Heart right ventricle (tissue), 16 donors: ENCODE results near the gene NIPA2. TPM values are rescaled to one million over a fixed set of nuclear protein-coding genes. Genes with fewer than 3 reads are reported as not detected.

ENCODE experiments used
- ATAC-seq, 8 donors: fragments of 200-7000 bp; cut with Tn5 transposase; one replicate each; pipeline ENCODE4 v1.9.1; 2020; ENCODE audit warnings: mild to moderate bottlenecking in 8 of 8, moderate library complexity in 8 of 8, moderate number of reproducible peaks in 1 of 8
- DNase-seq, 2 donors: peaks; one replicate each; pipeline ENCODE4 v3.0.0-alpha.2; 2020
- H3K27ac ChIP-seq, 10 donors: fragments of 200-600 bp; sonication (generic) in 2 of 10; one replicate each; pipeline versions ENCODE4 v1.5.0 to v1.8.0; 2020 to 2022; ENCODE audit warnings: mild to moderate bottlenecking in 3 of 10
- H3K27me3 ChIP-seq, 7 donors: fragments of 200-600 bp; one replicate each; pipeline ENCODE4 v1.8.0; 2021 to 2022; ENCODE audit warnings: mild to moderate bottlenecking in 2 of 7
- H3K36me3 ChIP-seq, 9 donors: fragments of 200-600 bp; sonication (generic) in 1 of 9; one replicate each; pipeline versions ENCODE4 v1.5.0 to v1.8.0; 2020 to 2022; ENCODE audit warnings: mild to moderate bottlenecking in 2 of 9
- H3K4me1 ChIP-seq, 9 donors: fragments of 200-600 bp; sonication (generic) in 1 of 9; one replicate each; pipeline versions ENCODE4 v1.5.0 to v1.8.0; 2020 to 2022; ENCODE audit warnings: mild to moderate bottlenecking in 4 of 9
- H3K4me3 ChIP-seq, 10 donors: fragments of 200-600 bp; sonication (generic) in 2 of 10; one replicate each; pipeline versions ENCODE4 v1.5.0 to v1.8.0; 2020 to 2022; ENCODE audit warnings: mild to moderate bottlenecking in 7 of 10, moderate library complexity in 2 of 10
- H3K9me3 ChIP-seq, 11 donors: fragments of 200-600 bp in 10 of 11; sonication (generic) in 2 of 11; one replicate each; pipeline versions ENCODE4 v1.5.0 to v1.8.0; 2013 to 2022; ENCODE audit warnings: mild to moderate bottlenecking in 2 of 11, control low read depth in 1 of 11, moderate library complexity in 1 of 11
- WGBS, 2 donors: extraction: QIAGEN DNeasy Blood & Tissue Kit; methylation state at CpG; one replicate each; pipeline ENCODE4 v1.1.7; 2013; ENCODE audit warnings: inconsistent platforms in 1 of 2; 5-methylcytosine and 5-hydroxymethylcytosine counted together
- intact Hi-C, 10 donors: fragments of 100-400 bp; cut with DNase I; formaldehyde crosslinking; loops; one replicate each; pipeline versions ENCODE4 v1.11.1 to v1.14.2; 2022
- polyA plus RNA-seq, 2 donors: library from polyadenylated mRNA; stranded (reverse); fragments of 200-250 nt; gene quantifications; one replicate each; pipeline ENCODE4 v1.2.3, GENCODE V29; 2013
- total RNA-seq, 10 donors: library from RNA; stranded (reverse); fragmentation: NEBNext Ultra II Directional in 3 of 10; extraction: Animal tissue kit (Norgen Biotek cat#: 25700) in 3 of 10; gene quantifications; one replicate each; pipeline versions ENCODE4 v1.2.1 to v1.2.4, GENCODE V29; 2021 to 2023
- TF ChIP-seq, protein P1 (sequence below), 9 donors: fragments of 200-600 bp; sonication (generic) in 2 of 9; IDR thresholded peaks; one replicate each; pipeline versions ENCODE4 v1.5.0 to v1.8.0; 2021 to 2022; ENCODE audit warnings: antibody characterized with exemption in 9 of 9, mild to moderate bottlenecking in 5 of 9, moderate library complexity in 1 of 9
- donor health status: Arrhythmogenic right ventricular cardiomyopathy.
- donor health status: ischemic (EF 13 %, LVEDD 7.1; RV severe dilation, severe dysfunction).
- donor health status: healthy with polysubstance abuse.
- donor health status: DM: no; HTN: yes; CAD: no.
- donor health status: DM: no; HTN: no; CAD: no.
- donor health status: ischemic (EF 25% LVEDD 6.9; RV normal size, moderate dysfunction).
- donor health status: ischemic (EF 25% LVEDD 5.7; RV mildly dilated, moderate dysfunction).
- donor health status: healthy.
- donor health status: DM: yes; HTN: yes; CAD: no.
- donor health status: Ischemic cardiomyopathy.
- donor health status: ischemic (EF 35%, LVEDD 5.7; RV mildly dilated, moderate dysfunction).
- donor health status: nonischemic (EF 11% LVEDD 7.7; RV severe dilation, severe dysfunction).
- donor health status: DM: yes; HTN: yes; CAD: no.
- donor health status: PGD.
- donor health status: ischemic (EF 29% LVEDD 5.4; RV normal size, mild dysfunction).
- donor health status: nonischemic (EF 23%, LVEDD 6.1; RV moderate dilation, normal function).

Gene NIPA2
- total and polyA plus RNA-seq, 12 donors, result 4.7 to 30.3 (median 19.3) TPM

DNA sequence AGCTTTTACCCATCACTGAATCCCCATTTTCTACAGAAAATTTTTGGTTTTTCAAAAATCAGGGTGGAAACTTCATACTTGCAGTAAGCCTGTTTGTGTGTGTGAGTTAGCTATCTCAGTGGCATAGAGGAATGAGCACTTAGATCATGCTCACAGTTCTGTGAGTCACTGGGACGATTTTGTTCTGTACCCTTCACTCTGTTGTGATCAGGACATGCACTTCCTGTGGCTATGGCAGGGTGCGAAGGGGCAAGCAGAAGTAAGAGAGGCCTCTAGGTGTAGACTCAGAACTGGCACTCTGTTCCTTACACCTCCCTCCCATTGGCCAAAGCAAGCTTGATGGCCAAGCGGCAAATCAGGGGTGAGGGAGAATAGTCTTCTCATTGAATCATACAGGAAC is 11.6 kb downstream of the NIPA2 start:
- peaks cover 0 to 2% (median 0%) of the 10 kb centered on the region in 9 donors for H3K4me1 ChIP-seq
- no peak overlapping the region for H3K4me3 ChIP-seq
- TF ChIP-seq, protein P1, sequence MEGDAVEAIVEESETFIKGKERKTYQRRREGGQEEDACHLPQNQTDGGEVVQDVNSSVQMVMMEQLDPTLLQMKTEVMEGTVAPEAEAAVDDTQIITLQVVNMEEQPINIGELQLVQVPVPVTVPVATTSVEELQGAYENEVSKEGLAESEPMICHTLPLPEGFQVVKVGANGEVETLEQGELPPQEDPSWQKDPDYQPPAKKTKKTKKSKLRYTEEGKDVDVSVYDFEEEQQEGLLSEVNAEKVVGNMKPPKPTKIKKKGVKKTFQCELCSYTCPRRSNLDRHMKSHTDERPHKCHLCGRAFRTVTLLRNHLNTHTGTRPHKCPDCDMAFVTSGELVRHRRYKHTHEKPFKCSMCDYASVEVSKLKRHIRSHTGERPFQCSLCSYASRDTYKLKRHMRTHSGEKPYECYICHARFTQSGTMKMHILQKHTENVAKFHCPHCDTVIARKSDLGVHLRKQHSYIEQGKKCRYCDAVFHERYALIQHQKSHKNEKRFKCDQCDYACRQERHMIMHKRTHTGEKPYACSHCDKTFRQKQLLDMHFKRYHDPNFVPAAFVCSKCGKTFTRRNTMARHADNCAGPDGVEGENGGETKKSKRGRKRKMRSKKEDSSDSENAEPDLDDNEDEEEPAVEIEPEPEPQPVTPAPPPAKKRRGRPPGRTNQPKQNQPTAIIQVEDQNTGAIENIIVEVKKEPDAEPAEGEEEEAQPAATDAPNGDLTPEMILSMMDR (IDR thresholded peaks at IDR 0.05), result no peak
- 82 to 87% methylated on average over 3 of the region's 3 CpGs for WGBS, 2 donors
- peaks cover 0 to 100% (median 14%) of the 10 kb centered on the region in 9 donors for H3K36me3 ChIP-seq
- no peak overlapping the region for H3K27ac ChIP-seq
- DNase-seq, result no peak
- intact Hi-C loops, result loop anchor here in 1 of 10 donors (10.0 kb wide), 1 partner anchor 55 kb away; no protein-coding TSS in a partner anchor
- no peaks in the 10 kb centered on the region for H3K27me3 ChIP-seq
- H3K9me3 ChIP-seq, result no peaks in the 10 kb centered on the region
- peak in 1 of 8 donors; percentile 44 for ATAC-seq

- Histone ChIP-seq H3K4me3 (no peak overlapping the region), H3K36me3 (peaks cover 0 to 100% (median 20%) of the 10 kb centered on the region in 9 donors), H3K27me3 (no peaks in the 10 kb centered on the region), H3K9me3 (no peaks in the 10 kb centered on the region), H3K27ac (no peak overlapping the region), H3K4me1 (no peaks in the 10 kb centered on the region)
- TF ChIP-seq, protein P1 (IDR thresholded peaks at IDR 0.05), result no peak
- intact Hi-C loops, result loop anchor here in 1 of 10 donors (10.0 kb wide), 1 partner anchor 53 kb away; no protein-coding TSS in a partner anchor
- ATAC-seq (no peak), DNase-seq (no peak)
- 88 to 92% methylated on average over 4 of the region's 4 CpGs for WGBS, 2 donors
Measured at GRCh38 chr15:22851513-22851912, 13.0 kb downstream of the NIPA2 start.

DNA sequence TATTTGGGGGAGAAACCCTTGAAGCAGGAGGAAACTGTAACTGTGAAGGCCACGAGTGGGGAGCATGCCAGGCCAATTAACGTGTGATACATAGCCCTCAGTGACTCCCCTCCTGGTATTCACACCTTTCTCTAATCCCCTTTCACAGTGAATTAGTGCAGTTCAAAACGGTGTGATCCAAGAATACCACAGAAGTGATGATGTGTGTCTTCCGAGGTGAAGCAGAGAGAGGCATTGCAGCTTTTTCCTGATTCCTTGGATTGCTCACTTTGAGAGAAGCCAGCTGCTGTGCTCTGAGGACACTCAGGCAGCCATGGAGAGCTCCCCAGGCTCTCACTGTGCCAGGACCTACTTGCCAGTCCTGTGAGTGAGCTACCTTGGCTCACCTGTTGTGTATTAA is 17.3 kb downstream of the NIPA2 start:
- Histone ChIP-seq H3K9me3 (no peaks in the 10 kb centered on the region), H3K36me3 (peaks cover 0 to 100% (median 38%) of the 10 kb centered on the region in 9 donors), H3K27me3 (no peaks in the 10 kb centered on the region), H3K27ac (peak overlapping the region in 1 of 10 donors; percentile 10), H3K4me1 (no peaks in the 10 kb centered on the region), H3K4me3 (no peak overlapping the region)
- WGBS, 2 donors, result 38 to 56% methylated on average over 4 of the region's 4 CpGs
- ATAC-seq (no peak), DNase-seq (no peak)
- intact Hi-C loops, result loop anchor here in 1 of 10 donors (10.0 kb wide), 1 partner anchor 49 kb away; no protein-coding TSS in a partner anchor
- TF ChIP-seq, protein P1 (IDR thresholded peaks at IDR 0.05), result no peak

- Histone ChIP-seq H3K36me3 (peaks cover 0 to 100% (median 44%) of the 10 kb centered on the region in 9 donors), H3K27me3 (no peaks in the 10 kb centered on the region), H3K4me1 (no peaks in the 10 kb centered on the region), H3K4me3 (no peak overlapping the region), H3K9me3 (no peaks in the 10 kb centered on the region), H3K27ac (no peak overlapping the region)
- 76 to 87% methylated on average over 1 of the region's 1 CpG for WGBS, 2 donors
- TF ChIP-seq, protein P1 (IDR thresholded peaks at IDR 0.05), result no peak
- intact Hi-C loops, result loop anchor here in 1 of 10 donors (10.0 kb wide), 1 partner anchor 48 kb away; no protein-coding TSS in a partner anchor
- no peak for DNase-seq
- no peak for ATAC-seq
Measured at GRCh38 chr15:22856659-22857058, 18.2 kb downstream of the NIPA2 start.
